Pancreas (tissue), 10 donors: ENCODE data around the gene FHIT. TPM values are rescaled to one million over a fixed set of nuclear protein-coding genes. Genes with fewer than 3 reads are reported as not detected.

ENCODE experiments used
- ATAC-seq, 4 donors: fragments of 200-7000 bp; cut with Tn5 transposase; one replicate each; pipeline versions ENCODE4 v1.8.0 to v1.9.1; 2020; ENCODE audit warnings: mild to moderate bottlenecking in 4 of 4, moderate library complexity in 4 of 4
- DNase-seq, 6 donors: peaks; one replicate each; pipeline ENCODE4 v3.0.0-alpha.2; 2020
- FAIRE-seq: peaks from 2 replicates; lab custom pipeline; 2012; peaks lifted over from hg19 to GRCh38; lab: Jason Lieb, UNC
- H3K27ac ChIP-seq, 4 donors: fragments of 200-600 bp; sonication (generic); 1 replicate in 3 of 4; 2 replicates in 1 of 4; pipeline versions ENCODE4 v1.5.0 to v1.8.0; 2020
- H3K27me3 ChIP-seq, 4 donors: fragments of 200-600 bp; one replicate each; pipeline ENCODE4 v1.8.0; 2021
- H3K36me3 ChIP-seq, 3 donors: fragments of 200-600 bp; sonication (generic) in 1 of 3; one replicate each; pipeline versions ENCODE4 v1.5.0 to v1.8.0; 2020 to 2021
- H3K4me1 ChIP-seq, 3 donors: fragments of 200-600 bp; one replicate each; pipeline ENCODE4 v1.8.0; 2021
- H3K4me3 ChIP-seq, 4 donors: fragments of 200-600 bp; sonication (generic) in 2 of 4; one replicate each; pipeline versions ENCODE4 v1.5.0 to v1.8.0; 2020 to 2021
- H3K9me3 ChIP-seq, 4 donors: fragments of 200-600 bp; one replicate each; pipeline ENCODE4 v1.8.0; 2021
- WGBS, 2 donors: extraction: QIAGEN DNeasy Blood & Tissue Kit; methylation state at CpG; one replicate each; pipeline ENCODE4 v1.1.7; 2013; 5-methylcytosine and 5-hydroxymethylcytosine counted together
- intact Hi-C, 3 donors: fragments of 100-400 bp; cut with DNase I; formaldehyde crosslinking; loops; one replicate each; pipeline versions ENCODE4 v1.11.1 to v1.14.2; 2022
- polyA plus RNA-seq, 2 donors: library from polyadenylated mRNA; stranded (reverse); fragments of 200-250 nt; gene quantifications; one replicate each; pipeline ENCODE4 v1.2.3, GENCODE V29; 2013
- total RNA-seq, 6 donors: library from RNA; stranded (reverse); fragmentation: NEBNext Ultra II Directional in 4 of 6; extraction: Animal tissue kit (Norgen Biotek cat#: 25700) in 4 of 6; gene quantifications; one replicate each; pipeline versions ENCODE4 v1.2.1 to v1.2.4, GENCODE V29; 2021 to 2023
- TF ChIP-seq, protein P1 (sequence below), 4 donors: fragments of 200-600 bp; sonication (generic) in 3 of 4; IDR thresholded peaks; one replicate each; pipeline versions ENCODE4 v1.5.0 to v1.8.0; 2021; ENCODE audit warnings: antibody characterized with exemption in 4 of 4
- donor health status: healthy with polysubstance abuse.
- donor health status: DM: no; HTN: no; CAD: no; lungs with moderate emphysema.
- donor health status: DM: no; HTN: no; CAD: no.
- donor health status: control.
- donor health status: control.
- donor health status: Bipolar disorder and iron deficiency.
- donor health status: DM: yes; HTN: yes; CAD: no.
- donor health status: DM: no; HTN: no; CAD: no.
- donor health status: DM: no; HTN: no; CAD: no.
- donor health status: DM: yes; HTN: yes; CAD: no.

The FHIT gene
- total and polyA plus RNA-seq, 8 donors: 4.8 to 15.7 (median 8.0) TPM

DNA sequence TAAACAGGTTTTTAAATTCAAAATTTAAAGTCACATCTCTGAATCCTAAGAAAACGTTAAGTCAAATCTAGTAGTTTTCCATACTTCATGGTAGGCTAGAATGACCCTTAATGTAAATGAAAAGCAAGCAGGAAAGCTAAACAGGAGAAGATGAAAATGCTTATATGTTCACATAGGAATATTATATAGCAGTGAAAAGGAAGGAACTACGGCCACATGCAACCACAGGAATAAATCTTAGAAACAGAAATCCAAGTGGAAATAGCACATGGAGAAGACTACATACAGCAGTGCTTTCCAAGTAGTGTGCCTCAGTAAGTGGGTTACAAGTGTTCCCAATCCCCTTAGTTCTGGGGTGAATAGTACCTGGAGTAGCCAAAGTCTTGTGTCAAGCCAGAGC is 296.2 kb downstream of the FHIT start:
- DNase-seq: no peak
- no peak for FAIRE-seq
- intact Hi-C loops: no loop called here
- H3K27me3 ChIP-seq: no peaks in the 10 kb centered on the region
- no peak for ATAC-seq
- H3K27ac ChIP-seq: no peak overlapping the region
- TF ChIP-seq, protein P1, sequence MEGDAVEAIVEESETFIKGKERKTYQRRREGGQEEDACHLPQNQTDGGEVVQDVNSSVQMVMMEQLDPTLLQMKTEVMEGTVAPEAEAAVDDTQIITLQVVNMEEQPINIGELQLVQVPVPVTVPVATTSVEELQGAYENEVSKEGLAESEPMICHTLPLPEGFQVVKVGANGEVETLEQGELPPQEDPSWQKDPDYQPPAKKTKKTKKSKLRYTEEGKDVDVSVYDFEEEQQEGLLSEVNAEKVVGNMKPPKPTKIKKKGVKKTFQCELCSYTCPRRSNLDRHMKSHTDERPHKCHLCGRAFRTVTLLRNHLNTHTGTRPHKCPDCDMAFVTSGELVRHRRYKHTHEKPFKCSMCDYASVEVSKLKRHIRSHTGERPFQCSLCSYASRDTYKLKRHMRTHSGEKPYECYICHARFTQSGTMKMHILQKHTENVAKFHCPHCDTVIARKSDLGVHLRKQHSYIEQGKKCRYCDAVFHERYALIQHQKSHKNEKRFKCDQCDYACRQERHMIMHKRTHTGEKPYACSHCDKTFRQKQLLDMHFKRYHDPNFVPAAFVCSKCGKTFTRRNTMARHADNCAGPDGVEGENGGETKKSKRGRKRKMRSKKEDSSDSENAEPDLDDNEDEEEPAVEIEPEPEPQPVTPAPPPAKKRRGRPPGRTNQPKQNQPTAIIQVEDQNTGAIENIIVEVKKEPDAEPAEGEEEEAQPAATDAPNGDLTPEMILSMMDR (IDR thresholded peaks at IDR 0.05): no peak
- no peak overlapping the region for H3K4me3 ChIP-seq
- H3K36me3 ChIP-seq: no peaks in the 10 kb centered on the region
- 94 to 97% methylated on average over 2 of the region's 2 CpGs for WGBS, 2 donors
- no peaks in the 10 kb centered on the region for H3K9me3 ChIP-seq
- no peaks in the 10 kb centered on the region for H3K4me1 ChIP-seq

DNA sequence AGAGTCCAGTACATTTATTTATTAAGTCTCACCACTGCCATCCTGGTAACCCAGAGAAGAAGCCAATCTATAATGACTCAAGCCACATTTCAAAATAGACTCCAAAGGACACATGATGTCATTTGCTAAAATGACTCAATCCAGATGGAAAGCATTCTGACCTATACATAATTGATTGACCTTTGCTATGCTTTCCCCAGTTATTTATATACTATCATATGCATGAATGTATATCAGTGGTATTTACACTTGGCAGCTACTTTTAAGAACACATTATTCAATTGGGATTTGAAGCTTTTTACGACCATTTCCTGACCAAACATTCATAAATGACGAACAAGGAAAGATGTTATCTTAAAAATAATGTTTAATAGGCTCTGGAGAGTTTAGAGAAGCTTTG is 297.2 kb downstream of the FHIT start:
- no peak for DNase-seq
- WGBS, 2 donors: 73 to 74% methylated on average over 2 of the region's 2 CpGs
- TF ChIP-seq, protein P1 (IDR thresholded peaks at IDR 0.05): no peak

DNA sequence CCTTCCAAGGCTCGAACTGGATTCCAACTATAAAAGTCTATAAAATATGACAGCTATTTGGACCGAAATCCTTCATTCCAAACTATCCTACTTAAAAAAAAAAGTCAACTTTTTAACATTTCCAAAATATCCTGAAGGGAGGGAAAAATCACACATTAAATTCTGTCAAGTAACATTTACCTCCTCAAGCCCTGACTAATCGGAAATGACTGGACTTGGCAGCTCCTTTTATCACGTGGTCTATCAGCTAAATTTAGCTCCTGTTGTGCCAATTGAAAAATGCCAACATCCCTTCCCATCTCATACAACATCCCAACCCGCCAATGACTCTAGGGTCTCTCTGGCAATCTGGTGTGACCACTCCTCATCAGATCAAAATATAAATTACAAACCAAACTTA is 297.9 kb downstream of the FHIT start:
- intact Hi-C loops: no loop called here
- ATAC-seq: no peak
- H3K4me1 ChIP-seq: no peaks in the 10 kb centered on the region
- H3K27ac ChIP-seq: no peak overlapping the region
- H3K36me3 ChIP-seq: no peaks in the 10 kb centered on the region
- TF ChIP-seq, protein P1 (IDR thresholded peaks at IDR 0.05): no peak
- no peak for DNase-seq
- no peaks in the 10 kb centered on the region for H3K27me3 ChIP-seq
- no peak overlapping the region for H3K4me3 ChIP-seq
- WGBS, 2 donors: 79 to 89% methylated on average over 5 of the region's 5 CpGs
- no peaks in the 10 kb centered on the region for H3K9me3 ChIP-seq
- FAIRE-seq: no peak

More for the DNA sequence above, 297.2 kb downstream of the FHIT start:
- no peaks in the 10 kb centered on the region for H3K36me3 ChIP-seq
- H3K4me1 ChIP-seq: no peaks in the 10 kb centered on the region
- intact Hi-C loops: no loop called here
- FAIRE-seq: no peak
- no peak overlapping the region for H3K27ac ChIP-seq
- H3K9me3 ChIP-seq: no peaks in the 10 kb centered on the region
- no peak for ATAC-seq
- H3K27me3 ChIP-seq: no peaks in the 10 kb centered on the region
- no peak overlapping the region for H3K4me3 ChIP-seq

DNA sequence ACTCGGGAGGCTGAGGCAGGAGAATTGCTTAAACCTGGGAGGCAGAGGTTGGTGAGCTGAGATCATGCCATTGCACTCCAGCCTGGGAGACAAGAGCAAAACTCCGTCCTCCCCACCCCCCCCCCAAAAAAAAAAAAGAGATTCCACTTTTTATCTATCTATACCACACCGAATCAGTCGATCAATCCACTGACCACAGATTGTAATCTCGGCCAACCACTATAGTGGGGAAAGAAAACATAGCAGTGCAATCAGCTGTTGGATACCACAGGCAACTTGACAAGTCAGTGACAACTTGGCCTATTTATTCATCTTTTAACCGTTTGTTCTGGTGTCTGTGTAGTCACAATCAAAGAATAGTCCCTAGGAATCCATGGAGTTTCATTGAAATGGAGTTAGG is 299.2 kb downstream of the FHIT start:
- TF ChIP-seq, protein P1 (IDR thresholded peaks at IDR 0.05): no peak
- intact Hi-C loops: no loop called here
- Histone ChIP-seq H3K4me3 (no peak overlapping the region), H3K27me3 (no peaks in the 10 kb centered on the region), H3K27ac (no peak overlapping the region), H3K4me1 (no peaks in the 10 kb centered on the region), H3K36me3 (no peaks in the 10 kb centered on the region), H3K9me3 (no peaks in the 10 kb centered on the region)
- no peak for DNase-seq
- FAIRE-seq: no peak
- 66 to 79% methylated on average over 6 of the region's 6 CpGs for WGBS, 2 donors
- no peak for ATAC-seq

DNA sequence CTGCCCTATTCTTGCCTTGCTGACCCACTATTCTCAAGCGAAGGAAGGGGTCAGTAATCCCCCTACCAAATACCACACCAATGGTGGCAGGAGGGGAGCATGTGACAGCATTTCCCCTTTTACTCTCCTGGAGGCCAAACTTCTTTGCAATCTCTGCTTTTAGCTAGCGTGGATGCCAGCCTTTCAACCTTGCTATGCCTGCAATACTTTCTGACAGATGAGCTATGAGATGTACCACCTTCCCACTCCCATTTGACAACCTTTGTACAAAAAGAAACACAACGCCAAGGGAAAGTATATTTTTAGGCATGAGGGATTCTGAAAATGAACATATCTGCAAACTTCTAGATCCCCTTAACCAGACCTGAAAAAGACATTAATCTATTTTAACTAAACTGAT is 302.1 kb downstream of the FHIT start:
- Histone ChIP-seq H3K4me1 (no peaks in the 10 kb centered on the region), H3K27me3 (no peaks in the 10 kb centered on the region), H3K4me3 (no peak overlapping the region), H3K9me3 (no peaks in the 10 kb centered on the region), H3K36me3 (no peaks in the 10 kb centered on the region), H3K27ac (no peak overlapping the region)
- no peak for DNase-seq
- intact Hi-C loops: no loop called here
- FAIRE-seq: no peak
- 78 to 86% methylated on average over 3 of the region's 3 CpGs for WGBS, 2 donors
- TF ChIP-seq, protein P1 (IDR thresholded peaks at IDR 0.05): no peak
- ATAC-seq: no peak
